DOHH2 (cell line): ENCODE results near the gene ARID5B.
A peak's percentile ranks its signal among the peaks of the same experiment; 100 is the strongest.

Experiments
- H3F3A ChIP-seq: fragments of 200-600 bp; sonication (generic), shearing (Covaris generic); 2 replicates; pipeline ENCODE4 v1.6.0; 2016; ENCODE audit warnings: antibody characterized with exemption, mild to moderate bottlenecking; ENCODE audit not compliant: control insufficient read depth, insufficient read depth
- H3K27ac ChIP-seq: fragments of 200-600 bp; sonication (generic); 2 replicates; pipeline ENCODE4 v1.5.1; 2014; ENCODE audit warnings: low read depth, mild to moderate bottlenecking, low read length, moderate library complexity
- H3K27me3 ChIP-seq: fragments of 200-600 bp; sonication (generic); 2 replicates; pipeline ENCODE4 v1.6.1; 2014; ENCODE audit warnings: mild to moderate bottlenecking, low read length, mixed read lengths; ENCODE audit not compliant: control insufficient read depth
- H3K36me3 ChIP-seq: fragments of 200-600 bp; sonication (generic); 2 replicates; pipeline ENCODE4 v1.6.1; 2014; ENCODE audit warnings: mild to moderate bottlenecking, low read length, moderate library complexity, mixed read lengths; ENCODE audit not compliant: control insufficient read depth
- H3K4me1 ChIP-seq: fragments of 200-600 bp; sonication (generic); 2 replicates; pipeline ENCODE4 v1.6.1; 2014; ENCODE audit warnings: mild to moderate bottlenecking, low read length, mixed read lengths; ENCODE audit not compliant: control insufficient read depth
- H3K4me2 ChIP-seq: fragments of 200-600 bp; sonication (generic); 2 replicates; pipeline ENCODE4 v1.6.0; 2014; ENCODE audit warnings: mild to moderate bottlenecking, low read length, moderate library complexity
- H3K4me3 ChIP-seq: fragments of 200-600 bp; sonication (generic); 2 replicates; pipeline ENCODE4 v1.5.1; 2014; ENCODE audit warnings: mild to moderate bottlenecking, low read length, mixed read lengths
- H3K79me2 ChIP-seq: fragments of 200-600 bp; sonication (generic); 2 replicates; pipeline ENCODE4 v1.6.1; 2014; ENCODE audit warnings: mild to moderate bottlenecking, low read length, mixed read lengths; ENCODE audit not compliant: control insufficient read depth
- H3K9me2 ChIP-seq: fragments of 200-600 bp; sonication (generic); replicated peaks from 2 replicates; pipeline ENCODE4 v1.6.1; 2014; ENCODE audit warnings: mild to moderate bottlenecking, low read length, mixed read lengths; ENCODE audit not compliant: control insufficient read depth
- H3K9me3 ChIP-seq: fragments of 200-600 bp; sonication (generic); 2 replicates; pipeline ENCODE4 v1.6.1; 2014; ENCODE audit warnings: antibody characterized with exemption, low read length, mixed read lengths; ENCODE audit not compliant: control insufficient read depth, insufficient read depth
- H4K20me1 ChIP-seq: fragments of 200-600 bp; sonication (generic); 2 replicates; pipeline ENCODE4 v1.6.0; 2014; ENCODE audit warnings: low read depth, mild to moderate bottlenecking, antibody characterized with exemption, low read length, moderate library complexity; ENCODE audit not compliant: control insufficient read depth, insufficient read depth
- CTCF ChIP-seq: fragments of 200-600 bp; sonication (generic); IDR thresholded peaks from one replicate; pipeline ENCODE4 v1.5.1; 2014; ENCODE audit warnings: antibody characterized with exemption, mild to moderate bottlenecking, low read depth, low read length; ENCODE audit not compliant: poor library complexity, severe bottlenecking
- EZH2phosphoT487 ChIP-seq: fragments of 200-600 bp; sonication (generic); IDR thresholded peaks from 2 replicates; pipeline ENCODE4 v1.6.1; 2017; ENCODE audit warnings: borderline replicate concordance, mild to moderate bottlenecking, antibody characterized with exemption, low read length, moderate library complexity, mixed read lengths

Gene ARID5B

GRCh38 chr10:62082729-62083411, 181.4 kb downstream of the ARID5B start:
- Histone ChIP-seq H3K36me3 (peaks cover 39% of the 10 kb centered on the region), H3K27me3 (no peaks in the 10 kb centered on the region), H3K4me2 (peak overlapping the region; percentile 83), H3K4me1 (peaks cover 74% of the 10 kb centered on the region), H3K4me3 (peak overlapping the region; percentile 62), H3K9me3 (no peaks in the 10 kb centered on the region), H3K9me2 (no peaks in the 10 kb centered on the region), H3K27ac (peak overlapping the region; percentile 92), H4K20me1 (no peaks in the 10 kb centered on the region), H3F3A (peaks cover 34% of the 10 kb centered on the region), H3K79me2 (no peaks in the 10 kb centered on the region; the same call in 1 of the 2 replicates)
- no peak for TF ChIP-seq EZH2phosphoT487
- no peak for TF ChIP-seq CTCF

- peak overlapping the region; percentile 92 for H3K27ac ChIP-seq
- H3K4me1 ChIP-seq: peaks cover 67% of the 10 kb centered on the region
- peaks cover 40% of the 10 kb centered on the region for H3K36me3 ChIP-seq
- H4K20me1 ChIP-seq: no peaks in the 10 kb centered on the region
- TF ChIP-seq CTCF: no peak
- TF ChIP-seq EZH2phosphoT487: no peak
- no peaks in the 10 kb centered on the region for H3K9me3 ChIP-seq
- peak overlapping the region; percentile 83 for H3K4me2 ChIP-seq
- H3F3A ChIP-seq: peaks cover 34% of the 10 kb centered on the region
- no peaks in the 10 kb centered on the region for H3K27me3 ChIP-seq
- peak overlapping the region; percentile 62 for H3K4me3 ChIP-seq
- H3K79me2 ChIP-seq: no peaks in the 10 kb centered on the region; the same call in 1 of the 2 replicates
- H3K9me2 ChIP-seq: no peaks in the 10 kb centered on the region
Measured at GRCh38 chr10:62083412-62084267, 182.1 kb downstream of the ARID5B start.

GRCh38 chr10:62084451-62084850, 183.0 kb downstream of the ARID5B start:
- Histone ChIP-seq H3K9me2 (no peaks in the 10 kb centered on the region), H3K4me2 (no peak overlapping the region), H3K4me3 (no peak overlapping the region), H3F3A (peaks cover 32% of the 10 kb centered on the region), H3K79me2 (no peaks in the 10 kb centered on the region; the same call in 1 of the 2 replicates), H4K20me1 (no peaks in the 10 kb centered on the region), H3K36me3 (peaks cover 35% of the 10 kb centered on the region), H3K9me3 (no peaks in the 10 kb centered on the region), H3K27ac (0 out of 2 replicates have a peak overlapping the region, but pooled peaks have one; percentile 2), H3K27me3 (no peaks in the 10 kb centered on the region), H3K4me1 (peaks cover 59% of the 10 kb centered on the region)
- TF ChIP-seq CTCF: no peak
- TF ChIP-seq EZH2phosphoT487: no peak
